ENCODE measurements around the gene LIPC.

DNA sequence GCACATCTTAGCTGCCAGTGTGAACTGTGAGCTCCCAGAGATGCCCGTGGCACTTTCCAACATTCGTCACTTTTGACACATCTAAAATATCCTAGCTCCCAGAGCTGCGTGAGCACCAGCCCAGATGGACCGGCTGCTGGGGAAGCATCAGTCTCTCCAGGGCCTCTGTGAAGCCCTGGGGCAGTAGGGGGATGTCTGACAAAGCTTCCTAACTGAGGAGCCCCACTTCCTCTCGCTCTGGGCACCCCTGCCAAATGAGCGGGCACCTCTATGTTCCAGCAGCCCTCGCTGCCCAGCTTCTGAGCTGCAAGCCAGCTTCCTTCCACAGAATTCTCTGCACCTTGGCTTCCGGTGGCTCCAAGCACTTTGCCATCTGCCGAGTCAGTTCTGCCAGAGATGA lies 91.1 kb downstream of the LIPC start:
- TF ChIP-seq, protein P1, sequence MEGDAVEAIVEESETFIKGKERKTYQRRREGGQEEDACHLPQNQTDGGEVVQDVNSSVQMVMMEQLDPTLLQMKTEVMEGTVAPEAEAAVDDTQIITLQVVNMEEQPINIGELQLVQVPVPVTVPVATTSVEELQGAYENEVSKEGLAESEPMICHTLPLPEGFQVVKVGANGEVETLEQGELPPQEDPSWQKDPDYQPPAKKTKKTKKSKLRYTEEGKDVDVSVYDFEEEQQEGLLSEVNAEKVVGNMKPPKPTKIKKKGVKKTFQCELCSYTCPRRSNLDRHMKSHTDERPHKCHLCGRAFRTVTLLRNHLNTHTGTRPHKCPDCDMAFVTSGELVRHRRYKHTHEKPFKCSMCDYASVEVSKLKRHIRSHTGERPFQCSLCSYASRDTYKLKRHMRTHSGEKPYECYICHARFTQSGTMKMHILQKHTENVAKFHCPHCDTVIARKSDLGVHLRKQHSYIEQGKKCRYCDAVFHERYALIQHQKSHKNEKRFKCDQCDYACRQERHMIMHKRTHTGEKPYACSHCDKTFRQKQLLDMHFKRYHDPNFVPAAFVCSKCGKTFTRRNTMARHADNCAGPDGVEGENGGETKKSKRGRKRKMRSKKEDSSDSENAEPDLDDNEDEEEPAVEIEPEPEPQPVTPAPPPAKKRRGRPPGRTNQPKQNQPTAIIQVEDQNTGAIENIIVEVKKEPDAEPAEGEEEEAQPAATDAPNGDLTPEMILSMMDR (IDR thresholded peaks at IDR 0.05): no peak
- no peak for TF ChIP-seq POLR2A (IDR thresholded peaks at IDR 0.05)

All from thyroid gland (tissue), 4 donors.